K562 (cell line): ENCODE results near the gene EVPL. TPM values are rescaled to one million over a fixed set of nuclear protein-coding genes. Genes with fewer than 3 reads are reported as not detected.

Experiments
- ASH1L ChIP-seq: fragments of 450-650 bp; IDR thresholded peaks from 2 replicates; pipeline ENCODE4 v1.6.1; 2018; ENCODE audit warnings: borderline replicate concordance, mild to moderate bottlenecking, low read depth; ENCODE audit not compliant: partially characterized antibody
- ATF1 ChIP-seq, 2 experiments: fragments of 450-650 bp in 1 of 2; IDR thresholded peaks; 2 replicates each; pipeline ENCODE4 v1.6.1; 2016; ENCODE audit warnings: missing compliant biosample characterization in 1 of 2, missing genetic modification characterization in 1 of 2
- ATF6 ChIP-seq: sonication (generic); formaldehyde crosslinking; IDR thresholded peaks from 2 replicates; pipeline ENCODE4 v1.4.0; 2020; ENCODE audit warnings: mild to moderate bottlenecking, missing genetic modification reagents
- CBX2 ChIP-seq: fragments of 200-600 bp; sonication (generic); IDR thresholded peaks from one replicate; pipeline ENCODE4 v1.6.1; 2012; ENCODE audit warnings: mild to moderate bottlenecking, low read length, inconsistent platforms; ENCODE audit not compliant: insufficient read depth, poor library complexity, severe bottlenecking
- DACH1 ChIP-seq: fragments of 450-650 bp; IDR thresholded peaks from 2 replicates; pipeline ENCODE4 v1.6.1; 2018; ENCODE audit not compliant: partially characterized antibody
- FOSL1 ChIP-seq: fragments of 200-800 bp; sonication (Bioruptor generic); conservative IDR thresholded peaks from 2 replicates; pipeline ENCODE4 v1.6.1; 2016; ENCODE audit warnings: missing genetic modification characterization, missing compliant biosample characterization
- FOXJ3 ChIP-seq: sonication (generic); formaldehyde crosslinking; IDR thresholded peaks from 2 replicates; pipeline ENCODE4 v1.4.0; 2020; ENCODE audit warnings: mild to moderate bottlenecking, missing genetic modification reagents
- FOXK2 ChIP-seq, 2 experiments: fragments of 450-650 bp; IDR thresholded peaks in 1 of 2; conservative IDR thresholded peaks in 1 of 2; 2 replicates each; pipeline ENCODE4 v1.6.1; 2016; ENCODE audit warnings: low read depth in 2 of 2, mild to moderate bottlenecking in 1 of 2
- GATAD2B ChIP-seq: fragments of 450-650 bp; IDR thresholded peaks from 2 replicates; pipeline ENCODE4 v1.6.1; 2017; ENCODE audit warnings: mild to moderate bottlenecking, borderline replicate concordance
- HMGN3 ChIP-seq: IDR thresholded peaks from 2 replicates; pipeline ENCODE4 v1.6.1; 2011; ENCODE audit warnings: borderline replicate concordance, low read depth, mild to moderate bottlenecking, mixed read lengths, low read length; ENCODE audit not compliant: insufficient read length; ENCODE audit errors: extremely low read depth
- L3MBTL2 ChIP-seq: fragments of 450-650 bp; IDR thresholded peaks from 2 replicates; pipeline ENCODE4 v1.6.1; 2016; ENCODE audit warnings: mild to moderate bottlenecking, moderate library complexity
- PTTG1 ChIP-seq: fragments of 450-650 bp; IDR thresholded peaks from 2 replicates; pipeline ENCODE4 v1.6.1; 2016; ENCODE audit warnings: low read depth, mild to moderate bottlenecking, missing genetic modification characterization, missing compliant biosample characterization
- SAFB ChIP-seq: fragments of 200-400 bp; formaldehyde crosslinking; IDR thresholded peaks from 2 replicates; pipeline ENCODE4 v1.6.1; 2017; ENCODE audit warnings: low read depth, low read length, borderline replicate concordance
- SMAD3 ChIP-seq: fragments of 450-650 bp; formaldehyde crosslinking; conservative IDR thresholded peaks from 2 replicates; pipeline ENCODE4 v1.4.0; 2020; ENCODE audit warnings: mild to moderate bottlenecking
- SMARCE1 ChIP-seq: fragments of 450-650 bp; IDR thresholded peaks from 2 replicates; pipeline ENCODE4 v1.7.1; 2016; ENCODE audit warnings: mild to moderate bottlenecking
- SMC3 ChIP-seq: conservative IDR thresholded peaks from 2 replicates; pipeline ENCODE4 v1.6.1; 2011; ENCODE audit warnings: low read depth, low read length, improper control_type of control experiment; ENCODE audit not compliant: insufficient read depth
- SRSF1 ChIP-seq: fragments of 200-400 bp; formaldehyde crosslinking; IDR thresholded peaks from 2 replicates; pipeline ENCODE4 v1.6.1; 2017; ENCODE audit warnings: mild to moderate bottlenecking, low read depth, low read length, moderate library complexity
- STAT6 ChIP-seq: sonication (generic); formaldehyde crosslinking; IDR thresholded peaks from 2 replicates; pipeline ENCODE4 v1.8.1; 2023; ENCODE audit warnings: mild to moderate bottlenecking, missing genetic modification reagents
- ZBTB33 ChIP-seq: sonication (generic); formaldehyde crosslinking; IDR thresholded peaks from 2 replicates; pipeline ENCODE4 v1.8.1; 2023; ENCODE audit warnings: mild to moderate bottlenecking, missing genetic modification reagents
- ZEB2 ChIP-seq: fragments of 450-650 bp; IDR thresholded peaks from 2 replicates; pipeline ENCODE4 v1.6.1; 2016
- ZKSCAN3 ChIP-seq: fragments of 250-450 bp; sonication (Bioruptor Pico); IDR thresholded peaks from 2 replicates; pipeline ENCODE4 v1.4.0; 2020
- ZNF764 ChIP-seq: fragments of 250-450 bp; sonication (Bioruptor Pico); IDR thresholded peaks from 2 replicates; pipeline ENCODE4 v1.4.0; 2020; ENCODE audit warnings: low read depth, mild to moderate bottlenecking, moderate library complexity
- ZNF830 ChIP-seq: fragments of 250-450 bp; sonication (Bioruptor Pico); IDR thresholded peaks from 2 replicates; pipeline ENCODE4 v1.5.0; 2021; ENCODE audit warnings: mild to moderate bottlenecking
- polyA plus RNA-seq, 8 experiments: library from polyadenylated mRNA; depleted of rRNA in 4 of 8; stranded (reverse) in 5 of 8; unstranded in 3 of 8; fragments of >200 nt; fragmentation: Nextera tagmentation in 2 of 8; fragmentation: Illumina TruSeq in 1 of 8; extraction: Ambion mirVana in 2 of 8; extraction: Trizol in 1 of 8; gene quantifications; 2 replicates each; pipeline versions ENCODE4 v1.2.1 to v1.2.3, GENCODE V29; 2011 to 2014; ENCODE audit warnings: inconsistent platforms in 1 of 8, missing spikeins in 1 of 8
- total RNA-seq, 7 experiments: library from RNA; depleted of rRNA in 6 of 7; stranded (reverse); fragments of >200 nt in 6 of 7; fragmentation: Illumina TruSeq in 2 of 7; extraction: Trizol in 2 of 7; gene quantifications; 2 replicates each; pipeline versions ENCODE4 v1.2.1 to v1.2.3, GENCODE V29; 2011 to 2021; ENCODE audit warnings: low replicate concordance in 1 of 7

The EVPL gene
- total and polyA plus RNA-seq, 9 of the 15 experiments (the other 6 are each of a cell fraction or from before 2014, with no cell fraction given): 0.08 to 0.18 (median 0.16) TPM; not detected in 5

GRCh38 chr17:75979705-75980187 lies 47.4 kb downstream of the EVPL start (continued):
- no peak for TF ChIP-seq CBX2
- TF ChIP-seq ATF1 (CRISPR knock-in tag; IDR thresholded peaks at IDR 0.05): no peak
- peak; percentile 60 for TF ChIP-seq ATF1 (tag; IDR thresholded peaks at IDR 0.05)
- no peak for TF ChIP-seq FOXJ3 (CRISPR knock-in tag)
- TF ChIP-seq FOXK2 (conservative IDR thresholded peaks at IDR 0.05 in 1 of 2, IDR thresholded peaks at IDR 0.05 in 1 of 2; ENCODE audit: low read depth in 2 of 2): no peak
- TF ChIP-seq FOSL1 (tag): no peak
- no peak for TF ChIP-seq ZKSCAN3 (CRISPR knock-in tag)
- no peak for TF ChIP-seq L3MBTL2
- TF ChIP-seq GATAD2B: no peak
- no peak for TF ChIP-seq PTTG1 (tag)
- no peak for TF ChIP-seq SMAD3 (CRISPR knock-in tag)
- TF ChIP-seq SRSF1: no peak
- no peak for TF ChIP-seq ZNF830 (CRISPR knock-in tag)
- no peak for TF ChIP-seq STAT6 (CRISPR knock-in tag)
- no peak for TF ChIP-seq SMC3
- no peak for TF ChIP-seq ZNF764 (CRISPR knock-in tag)
- no peak for TF ChIP-seq DACH1
- no peak for TF ChIP-seq ASH1L
- no peak for TF ChIP-seq ZBTB33 (CRISPR knock-in tag)
- no peak for TF ChIP-seq ATF6 (CRISPR knock-in tag)
- TF ChIP-seq ZEB2: no peak
- TF ChIP-seq HMGN3: no peak
- TF ChIP-seq SMARCE1: no peak
- no peak for TF ChIP-seq SAFB
